Effector CD8-positive, alpha-beta T cell (primary cell): ENCODE measurements around the gene ZYG11A.
"Not testable (repeated sequence)": the region's sequence is repeated elsewhere in the genome, so short reads cannot be mapped to it uniquely, and the experiment has no call there.

Experiments
- DNase-seq: peaks from one replicate; lab custom pipeline; 2025; lab: John Stamatoyannopoulos, UW
- total RNA-seq, 4 experiments: gene quantifications; one replicate each; lab custom pipeline; 2026; lab: John Stamatoyannopoulos, UW

The ZYG11A gene
- total RNA-seq, result 0 to 0.71 (median 0.15) reads per million in 4 experiments

DNA sequence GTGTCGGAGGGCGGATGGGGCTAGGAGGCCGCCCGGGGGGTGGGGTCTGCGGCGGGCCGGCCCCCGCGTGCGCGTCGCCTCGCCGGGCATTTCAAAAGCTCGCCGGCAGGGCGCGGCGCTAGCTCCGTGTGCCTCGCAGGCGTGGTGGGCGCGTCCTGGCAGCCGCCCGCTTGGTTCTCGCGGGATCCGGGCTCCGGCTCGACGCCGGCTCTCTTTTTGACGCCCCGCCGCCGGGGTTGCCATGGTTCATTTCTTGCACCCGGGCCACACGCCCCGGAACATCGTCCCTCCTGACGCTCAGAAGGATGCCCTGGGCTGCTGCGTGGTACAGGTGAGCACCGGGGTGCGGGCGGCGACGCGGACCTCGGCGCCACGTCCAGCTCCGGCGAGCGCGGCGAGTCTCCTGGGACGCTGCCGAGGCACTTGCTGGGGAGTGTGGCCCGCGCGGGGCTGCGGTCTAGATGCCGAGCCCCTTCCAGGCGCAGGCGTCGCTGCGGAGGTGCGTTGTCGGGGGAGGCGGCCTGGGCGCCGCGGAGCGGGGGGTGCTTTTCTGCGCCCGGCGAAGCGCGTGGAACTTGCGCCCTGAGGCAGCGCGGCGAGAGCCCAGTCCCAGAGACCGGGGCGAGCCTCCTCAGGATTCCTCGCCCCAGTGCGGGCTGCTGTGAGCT, at the start of gene ZYG11A:
TSS of gene ZYG11A (plus strand) at position 118 of the 668 bp plus-strand sequence. CDS start at position 242, 124 bp downstream.
- DNase-seq, result peak; percentile 23

DNA sequence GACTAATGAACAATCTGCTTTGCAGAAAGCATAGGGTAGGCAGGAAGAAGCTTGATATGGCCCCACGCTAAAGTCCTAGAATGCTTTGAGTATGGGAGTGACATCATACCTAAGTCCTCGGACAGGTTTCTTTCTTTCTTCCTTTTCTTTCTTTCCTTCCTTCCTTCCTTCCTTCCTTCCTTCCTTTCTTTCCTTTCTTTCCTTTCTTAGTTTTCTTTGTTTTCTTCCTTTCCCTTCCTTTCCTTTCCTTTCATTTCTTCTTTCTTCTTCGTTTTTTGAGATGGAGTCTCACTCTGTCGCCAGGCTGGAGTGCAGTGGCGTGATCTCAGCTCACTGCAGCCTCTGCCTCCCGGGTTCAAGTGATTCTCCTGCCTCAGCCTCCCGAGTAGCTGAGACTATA, 48.8 kb upstream of the ZYG11A start:
- not testable (repeated sequence) for DNase-seq

DNA sequence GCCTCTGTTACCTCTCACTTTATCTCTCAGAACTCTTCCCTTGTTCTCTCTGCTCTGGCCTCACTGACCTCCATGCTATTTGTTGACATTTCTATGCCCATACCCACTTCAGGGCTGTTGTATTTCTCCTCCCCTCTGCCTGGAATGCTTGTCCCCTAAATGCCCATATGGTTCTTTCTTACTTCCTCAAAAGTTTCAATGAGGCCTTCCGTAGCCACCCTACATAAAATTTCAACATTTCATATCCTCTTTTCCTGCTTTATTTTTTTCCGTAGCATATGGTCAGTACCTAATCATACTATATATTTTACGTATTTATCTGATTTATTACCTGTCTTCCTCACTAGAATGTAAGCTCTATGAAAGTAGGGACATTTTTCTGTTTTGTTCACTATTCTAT, 47.1 kb upstream of the ZYG11A start:
- no peak for DNase-seq

DNA sequence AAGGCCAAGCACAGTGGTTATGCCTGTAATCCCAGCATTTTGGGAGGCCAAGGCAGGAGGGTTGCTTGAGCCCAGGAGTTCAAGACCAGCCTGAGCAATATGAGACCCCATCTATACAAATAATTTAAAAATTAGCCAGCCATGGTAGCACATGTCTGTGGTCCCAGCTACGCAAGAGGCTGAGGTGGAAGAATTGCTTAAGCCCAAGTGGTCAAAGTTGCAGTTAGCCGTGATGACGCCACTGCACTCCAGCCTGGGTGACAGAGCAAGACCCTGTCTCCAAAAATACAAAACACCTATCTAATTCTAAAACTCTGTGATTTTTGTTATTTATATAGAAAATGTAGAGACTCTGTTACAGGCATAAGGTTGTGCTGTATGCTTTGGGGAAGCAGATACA, 44.2 kb upstream of the ZYG11A start:
- DNase-seq, result no peak

DNA sequence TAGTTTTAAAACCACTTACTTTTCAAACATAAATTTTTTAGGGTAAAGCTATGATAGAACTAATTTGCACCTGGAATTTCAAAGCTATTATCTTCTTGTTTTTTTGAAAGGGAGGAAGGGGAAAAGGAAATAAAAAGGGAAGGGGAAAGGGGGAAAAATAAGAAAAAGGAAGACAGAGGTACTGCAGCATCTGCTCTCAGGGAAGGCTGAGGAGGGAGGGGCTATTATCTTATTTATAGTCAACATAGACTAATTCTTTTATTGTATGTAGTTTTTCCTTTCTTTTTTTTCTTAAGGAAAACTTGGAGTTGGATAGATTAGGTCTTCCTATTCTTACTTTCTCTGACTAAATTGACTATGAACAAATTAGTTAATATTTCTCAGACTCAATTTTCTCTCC, 41.5 kb upstream of the ZYG11A start:
- no peak for DNase-seq

DNA sequence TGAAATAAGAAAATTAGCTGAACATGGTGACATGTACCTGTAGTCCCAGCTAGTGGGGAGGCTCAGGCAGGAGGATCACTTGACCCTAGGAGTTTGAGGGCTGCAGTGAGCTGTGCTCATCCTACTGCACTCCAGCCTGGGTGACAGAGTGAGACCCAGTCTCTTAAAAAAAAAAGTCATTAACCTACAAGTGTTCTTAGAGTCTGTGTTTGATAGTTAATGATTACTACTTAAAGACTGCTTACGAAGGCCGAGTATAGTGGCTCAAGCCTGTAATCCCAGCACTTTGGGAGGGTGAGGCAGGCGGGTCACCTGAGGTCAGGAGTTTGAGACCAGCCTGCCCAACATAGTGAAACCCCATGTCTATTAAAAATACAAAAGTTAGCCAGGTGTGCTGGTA, 38.5 kb upstream of the ZYG11A start:
- DNase-seq, result not testable (repeated sequence)

DNA sequence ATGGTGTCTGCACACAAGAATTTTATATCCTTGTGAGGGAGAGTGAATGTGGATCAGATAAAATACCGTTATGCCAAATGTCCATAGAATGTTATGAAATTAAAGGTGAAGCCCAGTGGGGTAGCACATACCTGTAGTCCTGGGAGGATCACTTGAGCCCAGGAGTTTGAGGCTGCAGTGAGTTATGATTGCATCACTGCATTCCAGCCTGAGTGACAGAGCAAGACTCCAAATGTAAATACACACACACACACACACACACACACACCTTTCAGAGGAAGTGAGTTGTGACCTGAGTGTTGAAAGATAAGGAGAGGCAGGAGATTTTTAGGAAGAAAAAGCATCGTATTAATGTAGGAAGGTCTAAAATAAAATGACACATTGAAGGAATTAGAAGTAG, 28.1 kb upstream of the ZYG11A start:
- no peak for DNase-seq

DNA sequence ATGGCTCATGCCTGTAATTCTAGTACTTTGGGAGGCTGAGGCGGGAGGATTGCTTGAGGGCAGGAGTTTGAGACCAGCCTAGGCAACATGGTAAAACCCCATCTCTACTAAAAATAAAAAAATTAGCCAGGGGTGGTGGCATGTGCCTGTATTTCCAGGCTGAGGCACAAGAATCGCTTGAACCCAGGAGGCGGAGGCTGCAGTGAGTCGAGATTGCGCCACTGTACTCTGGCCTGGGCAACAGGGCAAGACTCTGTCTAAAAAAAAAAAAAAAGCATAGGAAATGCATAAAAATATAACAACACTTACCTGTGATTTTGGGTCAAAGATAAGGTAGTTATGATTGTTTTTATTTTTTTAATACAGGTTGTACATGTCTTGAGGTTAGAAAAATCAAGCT, 21.7 kb upstream of the ZYG11A start:
- not testable (repeated sequence) for DNase-seq

DNA sequence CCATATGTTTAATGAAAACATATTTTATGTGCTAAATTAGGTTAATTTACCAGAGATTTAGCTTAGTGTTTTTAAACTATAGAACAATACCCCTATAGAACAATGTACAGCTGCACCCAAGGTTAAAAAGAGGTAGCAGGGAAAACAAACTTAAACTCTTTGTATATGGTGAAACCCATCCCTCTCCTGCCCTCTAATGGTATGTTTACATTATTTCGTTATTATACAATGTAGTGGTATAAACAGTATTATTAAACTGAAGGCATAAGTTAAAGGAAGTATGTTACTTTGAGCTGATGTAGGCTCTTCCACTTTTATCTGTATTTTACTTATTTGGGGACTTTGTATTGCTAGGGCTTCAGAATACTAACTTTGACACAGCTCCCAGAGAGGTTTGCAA, 16.7 kb upstream of the ZYG11A start:
- no peak for DNase-seq

DNA sequence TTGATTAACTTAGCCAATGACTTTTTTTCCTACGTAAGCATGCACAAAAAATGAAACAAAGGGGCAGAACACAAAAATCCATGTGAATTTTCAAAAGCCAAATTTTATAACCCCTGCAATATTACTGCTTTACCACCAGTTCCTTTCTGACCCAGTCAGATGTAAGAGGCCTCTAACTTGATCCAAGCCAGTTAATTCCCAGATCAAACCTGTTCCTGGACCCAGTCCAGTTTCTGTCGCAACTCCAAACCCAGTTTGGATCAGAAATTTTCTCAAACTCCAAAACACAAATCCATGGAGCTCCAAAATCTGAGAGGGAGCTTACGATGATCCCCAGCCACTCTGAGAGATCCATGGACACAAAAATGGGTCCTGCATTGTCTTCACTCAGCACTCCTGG, 7.8 kb upstream of the ZYG11A start:
- no peak for DNase-seq

DNA sequence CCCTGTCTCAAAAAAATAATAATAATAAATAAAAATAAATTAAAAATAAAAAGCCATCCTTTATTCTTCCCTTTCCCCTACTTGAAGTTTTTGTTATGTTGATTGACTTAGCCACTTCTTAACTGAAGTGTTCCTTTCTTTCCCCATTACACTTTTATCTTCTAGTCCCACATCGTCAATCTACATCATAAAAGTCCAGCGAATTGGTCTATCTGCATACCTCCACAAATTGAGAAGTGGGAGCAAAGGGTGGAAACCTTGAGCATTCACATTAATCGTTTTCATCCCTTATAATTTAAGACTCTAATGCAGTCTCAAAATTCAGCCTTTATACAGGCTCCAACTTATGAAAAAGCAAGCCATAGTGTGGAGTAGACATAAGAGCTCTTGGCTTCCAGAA, 6.5 kb upstream of the ZYG11A start:
- no peak for DNase-seq

DNA sequence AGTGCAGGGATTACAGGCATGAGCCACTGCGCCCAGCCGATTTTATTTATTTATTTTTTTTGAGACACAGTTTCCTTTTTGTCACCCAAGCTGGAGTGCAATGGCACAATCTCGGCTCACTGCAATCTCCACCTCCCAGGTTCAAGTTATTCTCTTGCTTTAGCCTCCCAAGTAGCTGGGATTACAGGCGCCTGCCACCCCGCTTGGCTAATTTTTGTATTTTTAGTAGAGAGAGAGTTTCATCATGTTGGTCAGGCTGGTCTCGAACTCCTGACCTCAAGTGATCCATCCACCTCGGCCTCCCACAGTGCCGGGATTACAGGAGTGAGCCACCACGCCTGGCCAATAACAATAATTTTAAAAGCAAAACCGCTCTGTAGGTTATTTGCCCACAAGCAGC, 3.4 kb upstream of the ZYG11A start:
- not testable (repeated sequence) for DNase-seq

DNA sequence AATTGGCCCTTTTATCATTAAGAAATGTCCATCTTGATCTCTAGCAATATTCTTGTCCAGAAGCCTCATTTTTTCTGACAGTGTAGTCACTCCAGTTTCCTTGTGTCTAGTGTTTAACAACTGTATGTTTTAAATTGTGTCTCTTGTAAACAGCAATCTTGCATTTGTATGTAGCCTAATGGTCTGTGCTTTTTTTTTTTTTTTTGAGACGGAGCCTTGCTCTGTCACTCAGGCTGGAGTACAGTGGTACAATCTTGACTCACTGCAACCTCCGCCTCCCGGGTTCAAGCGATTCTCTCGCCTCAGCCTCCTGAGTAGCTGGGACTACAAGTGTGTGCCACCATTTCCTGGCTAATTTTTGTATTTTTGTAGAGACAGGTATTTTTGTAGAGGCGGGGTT, 2.6 kb downstream of the ZYG11A start:
- not testable (repeated sequence) for DNase-seq

DNA sequence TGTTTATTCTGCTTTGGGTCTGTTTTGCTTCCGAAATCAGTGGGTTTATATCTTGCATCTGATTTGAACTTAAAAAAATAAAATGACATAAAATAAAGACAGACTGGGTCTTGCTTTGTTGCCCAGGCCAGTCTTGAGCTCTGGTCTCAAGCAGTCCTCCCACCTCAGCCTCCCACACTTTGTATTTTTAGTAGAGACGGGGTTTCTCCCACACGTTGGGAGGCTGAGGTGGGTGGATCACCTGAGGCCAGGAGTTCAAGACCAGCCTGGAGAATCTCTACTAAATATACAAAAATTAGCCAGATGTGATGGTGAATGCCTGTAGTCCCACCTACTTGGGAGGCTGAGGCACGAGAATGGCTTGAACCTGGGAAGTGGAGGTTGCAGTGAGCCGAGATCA, 5.9 kb downstream of the ZYG11A start:
- no peak for DNase-seq

DNA sequence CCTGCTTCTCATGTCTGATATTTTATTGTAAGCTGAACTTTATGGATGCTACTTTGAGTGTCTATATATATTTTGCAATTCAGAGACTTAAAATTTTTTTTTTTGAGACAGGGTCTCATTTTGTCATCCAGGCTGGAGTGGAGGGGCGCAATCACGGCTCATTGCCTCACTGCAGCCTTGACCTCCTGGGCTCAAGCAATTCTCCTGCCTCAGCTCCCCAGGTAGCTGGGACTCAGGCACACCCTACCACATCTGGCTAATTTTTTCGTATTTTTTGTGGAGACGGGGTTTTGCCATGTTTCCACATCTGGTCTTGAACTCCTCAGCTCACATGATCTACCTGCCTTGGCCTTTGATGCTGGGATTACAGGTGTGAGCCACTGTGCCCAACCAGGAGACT, 8.4 kb downstream of the ZYG11A start:
- DNase-seq, result no peak

DNA sequence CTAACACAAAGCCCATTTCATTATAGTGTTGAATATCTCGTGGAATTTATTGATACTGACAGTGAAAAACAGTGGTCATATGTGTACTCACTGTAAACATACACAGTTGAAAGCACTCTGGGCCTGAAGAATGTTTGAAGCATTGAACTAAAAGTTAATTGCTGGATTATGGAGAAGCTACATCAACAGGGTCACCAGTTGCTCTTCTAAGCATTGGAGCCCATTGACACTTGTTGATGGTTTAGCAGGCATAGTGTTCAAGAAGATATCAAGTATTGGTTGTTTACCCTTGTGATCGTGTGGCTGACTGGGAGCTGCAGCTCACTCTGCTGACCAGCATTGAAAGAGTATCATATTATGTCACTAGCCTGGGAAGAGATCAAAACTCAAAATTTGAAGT, 10.3 kb downstream of the ZYG11A start:
- no peak for DNase-seq

DNA sequence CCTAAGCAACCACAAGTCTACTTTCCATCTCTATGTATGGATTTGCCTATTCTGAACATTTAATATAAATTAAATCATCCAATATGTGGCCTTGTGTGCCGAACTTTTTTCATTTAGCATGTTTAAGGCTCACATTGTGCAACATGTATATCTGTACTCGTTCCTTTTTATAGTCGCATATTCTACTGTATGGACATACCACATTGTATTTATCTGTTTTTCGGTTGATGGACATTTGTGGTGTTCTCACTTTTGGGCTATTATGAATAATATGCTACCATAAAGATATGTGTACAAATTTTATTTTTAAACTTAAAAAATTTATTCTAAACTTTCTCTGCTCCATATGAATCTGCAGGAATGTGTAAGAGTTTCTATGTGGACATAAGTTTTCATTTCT, 13.0 kb downstream of the ZYG11A start:
- no peak for DNase-seq

DNA sequence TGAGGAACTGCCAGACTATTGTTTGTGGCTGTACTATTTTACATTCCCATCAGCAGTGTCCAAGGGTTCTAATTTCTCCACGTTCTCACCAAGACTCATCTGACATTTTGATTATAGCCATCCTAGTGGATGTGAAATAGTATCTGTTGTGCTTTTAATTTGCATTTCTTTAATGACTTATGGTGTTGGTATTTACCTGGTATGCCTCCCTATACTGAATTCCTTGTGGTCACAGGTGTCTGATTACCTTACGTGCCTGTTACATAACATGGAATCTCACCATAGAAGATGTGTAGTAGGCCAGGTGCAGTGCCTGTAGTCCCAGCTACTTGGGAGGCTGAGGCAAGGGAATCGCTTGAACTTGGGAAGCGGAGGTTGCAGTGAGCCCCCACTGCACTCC, 13.5 kb downstream of the ZYG11A start:
- no peak for DNase-seq

DNA sequence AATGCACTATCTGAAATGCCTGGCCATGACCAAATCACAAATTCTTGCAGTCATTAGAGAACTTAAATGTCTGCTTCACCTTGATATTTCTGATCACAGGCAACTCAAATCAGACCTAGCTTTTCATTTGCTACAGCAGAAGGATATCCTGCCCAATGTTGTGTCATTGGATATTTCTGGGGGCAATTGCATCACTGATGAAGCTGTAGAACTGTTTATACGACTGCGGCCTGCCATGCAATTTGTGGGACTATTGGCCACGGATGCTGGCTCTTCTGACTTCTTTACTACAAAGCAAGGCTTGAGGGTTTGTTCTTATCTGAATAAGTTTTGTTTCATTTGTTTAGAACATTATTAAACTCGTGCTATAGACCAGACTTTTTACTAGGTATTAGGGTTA, 14.9 kb downstream of the ZYG11A start:
- DNase-seq, result no peak

DNA sequence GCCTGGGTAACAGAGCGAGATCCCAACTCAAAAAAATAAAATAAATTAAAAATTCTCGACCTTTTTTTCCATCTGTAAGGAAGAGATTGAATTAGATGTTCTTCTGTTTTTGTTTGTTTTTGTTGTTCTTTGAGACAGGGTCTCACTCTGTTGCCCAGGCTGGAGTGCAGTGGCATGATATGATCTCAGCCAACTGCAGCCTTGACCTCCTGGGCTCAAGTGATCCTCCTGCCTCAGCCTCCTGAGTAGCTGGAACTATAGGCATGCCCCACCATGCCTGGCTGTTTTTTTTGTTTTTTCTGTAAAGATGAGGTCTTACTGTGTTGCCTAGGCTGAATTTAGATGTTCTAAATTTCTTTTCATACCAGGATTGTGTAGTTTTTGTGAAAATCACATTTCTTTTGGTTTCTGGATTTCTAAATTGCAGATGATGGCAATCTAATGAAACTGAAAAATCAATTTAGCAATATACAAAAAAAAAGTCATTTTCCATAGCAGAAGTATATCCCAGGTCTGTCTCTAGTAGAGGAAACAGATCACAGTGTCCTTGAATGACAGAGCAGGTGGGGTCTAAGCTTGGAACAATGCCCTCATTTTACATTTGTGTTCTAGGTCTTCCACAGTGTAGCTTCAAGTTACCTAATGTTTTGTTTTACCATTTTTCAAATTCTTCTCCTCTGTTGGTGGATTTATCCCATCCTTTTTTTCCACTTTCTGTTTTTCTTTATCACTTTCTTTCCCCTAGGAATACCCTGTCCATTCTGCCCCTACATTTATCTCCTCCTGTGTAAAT, 20.3 kb downstream of the ZYG11A start:
- DNase-seq, result no peak

DNA sequence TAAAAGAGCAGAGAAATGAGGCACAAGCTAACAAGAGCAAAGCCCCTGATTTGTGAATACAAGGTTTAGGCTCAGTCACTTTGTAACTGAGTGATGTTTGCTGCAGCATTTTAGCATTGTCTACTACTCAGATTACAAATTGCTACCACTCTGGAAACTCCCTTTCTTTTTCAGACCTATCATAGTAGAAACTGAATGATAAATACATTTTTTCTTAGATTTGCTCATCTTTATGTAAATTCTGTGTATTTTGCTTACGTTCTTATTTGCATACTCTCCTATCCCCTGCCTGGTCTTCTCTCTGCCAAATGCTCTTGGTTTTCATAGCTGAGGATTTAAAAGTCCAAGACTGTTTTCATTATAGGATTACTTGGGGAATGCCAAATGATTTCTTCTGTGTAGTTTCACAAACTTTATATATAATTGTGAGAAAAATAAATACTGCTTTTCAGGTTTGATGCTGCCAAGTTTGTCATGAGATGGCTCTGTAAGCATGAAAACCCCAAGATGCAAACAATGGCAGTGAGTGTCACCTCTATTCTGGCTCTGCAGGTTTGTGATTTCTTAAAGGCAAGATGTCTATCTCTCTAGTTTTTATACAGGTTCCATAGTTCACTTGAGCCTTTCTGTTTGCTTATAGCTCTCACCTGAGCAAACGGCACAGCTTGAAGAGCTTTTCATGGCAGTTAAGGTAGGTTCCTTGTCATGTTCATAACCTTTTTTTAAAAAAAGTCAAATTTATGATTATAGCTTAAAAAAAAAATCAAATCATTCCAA, 24.7 kb downstream of the ZYG11A start:
- no peak for DNase-seq

DNA sequence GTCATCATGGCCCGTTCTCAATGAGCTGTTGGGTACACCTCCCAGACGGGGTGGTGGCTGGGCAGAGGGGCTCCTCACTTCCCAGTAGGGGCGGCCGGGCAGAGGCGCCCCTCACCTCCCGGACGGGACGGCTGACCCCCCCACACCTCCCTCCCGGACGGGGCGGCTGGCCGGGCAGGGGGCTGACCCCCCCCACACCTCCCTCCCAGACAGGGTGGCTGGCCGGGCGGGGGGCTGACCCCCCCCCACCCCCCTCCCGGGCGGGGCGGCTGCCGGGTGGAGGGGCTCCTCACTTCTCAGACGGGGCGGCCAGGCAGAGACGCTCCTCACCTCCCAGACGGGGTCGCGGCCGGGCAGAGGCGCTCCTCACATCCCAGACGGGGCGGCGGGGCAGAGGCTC, 27.2 kb downstream of the ZYG11A start:
- not testable (repeated sequence) for DNase-seq

DNA sequence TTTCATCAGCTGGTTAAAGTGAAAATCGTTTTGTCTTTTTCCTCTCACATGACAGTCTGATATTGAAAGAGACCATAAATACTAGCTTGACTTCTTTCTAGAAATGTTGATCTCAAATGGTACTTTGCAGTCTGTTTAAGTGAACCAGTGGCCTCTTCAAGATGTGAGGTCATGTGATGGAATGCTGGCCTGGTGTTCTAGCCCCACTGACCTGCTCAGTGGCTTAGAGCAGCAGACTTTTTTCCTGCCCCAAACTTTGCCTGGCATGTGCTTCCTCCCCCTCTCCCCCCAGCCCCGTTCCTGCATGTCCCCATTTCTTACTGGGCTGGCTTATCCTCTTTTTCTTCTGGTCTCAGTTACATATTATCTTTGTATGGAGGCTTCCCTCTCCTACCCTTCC, 34.3 kb downstream of the ZYG11A start:
- no peak for DNase-seq
